Dedifferentiated amniotic fluid mesenchymal stem cell (primary cell): ENCODE data around the gene CACNA1D.

ENCODE experiments used
- DNase-seq: peaks from one replicate; pipeline ENCODE4 v3.0.0-alpha.2; 2016; ENCODE audit errors: extremely low spot score

CACNA1D gene

DNA sequence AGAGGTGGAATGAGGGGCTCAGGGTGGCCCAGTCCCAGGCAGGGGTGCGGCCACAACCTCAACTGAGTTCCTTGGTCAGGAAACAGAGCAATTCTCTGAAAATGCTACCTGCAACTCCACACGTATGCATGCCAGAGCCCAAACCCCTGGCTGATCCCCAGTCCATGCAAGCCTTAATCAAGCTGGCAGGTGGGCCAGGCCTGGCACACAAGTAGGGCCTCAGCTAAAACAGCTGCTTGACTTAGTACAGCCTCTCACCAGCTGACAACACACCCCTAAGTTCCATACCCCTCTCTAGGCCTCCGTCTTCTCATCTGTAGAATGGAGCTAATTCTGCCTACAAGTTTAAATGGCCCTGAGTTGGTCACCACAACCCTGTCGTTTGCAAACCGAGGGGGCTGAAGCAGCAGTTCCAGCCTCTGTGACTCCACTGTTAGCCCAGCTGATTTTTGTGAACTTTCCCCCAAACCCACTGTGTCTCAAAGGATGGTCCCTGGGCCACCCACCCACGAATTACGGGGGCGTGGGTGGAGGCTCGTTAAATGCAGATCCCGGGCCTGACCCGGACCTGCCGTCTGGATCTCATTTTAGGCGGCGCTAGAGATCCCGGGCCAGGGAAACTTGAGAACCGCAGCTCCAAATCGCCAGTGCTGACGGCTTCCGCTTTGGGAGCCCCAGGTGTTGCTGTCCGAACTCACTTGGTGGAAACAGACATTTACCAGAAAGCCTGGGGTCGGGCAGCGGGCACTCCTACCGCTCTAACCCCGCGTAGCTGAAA is 350.9 kb downstream of the CACNA1D start:
- peak; percentile 40 for DNase-seq

DNA sequence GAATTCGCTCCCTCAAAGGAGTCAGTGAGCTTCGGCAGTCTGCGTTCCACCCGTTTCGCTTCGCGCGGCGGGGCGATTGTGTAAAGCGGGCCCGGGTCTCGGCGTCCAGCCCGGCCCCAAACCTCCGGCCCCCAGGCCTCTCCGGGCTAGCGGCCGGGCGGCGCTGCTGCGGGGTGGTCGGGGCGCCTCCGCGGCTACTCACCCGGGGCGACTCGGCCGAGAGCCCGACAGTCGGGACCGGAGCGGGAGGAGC is 351.4 kb downstream of the CACNA1D start:
- DNase-seq: no peak

DNA sequence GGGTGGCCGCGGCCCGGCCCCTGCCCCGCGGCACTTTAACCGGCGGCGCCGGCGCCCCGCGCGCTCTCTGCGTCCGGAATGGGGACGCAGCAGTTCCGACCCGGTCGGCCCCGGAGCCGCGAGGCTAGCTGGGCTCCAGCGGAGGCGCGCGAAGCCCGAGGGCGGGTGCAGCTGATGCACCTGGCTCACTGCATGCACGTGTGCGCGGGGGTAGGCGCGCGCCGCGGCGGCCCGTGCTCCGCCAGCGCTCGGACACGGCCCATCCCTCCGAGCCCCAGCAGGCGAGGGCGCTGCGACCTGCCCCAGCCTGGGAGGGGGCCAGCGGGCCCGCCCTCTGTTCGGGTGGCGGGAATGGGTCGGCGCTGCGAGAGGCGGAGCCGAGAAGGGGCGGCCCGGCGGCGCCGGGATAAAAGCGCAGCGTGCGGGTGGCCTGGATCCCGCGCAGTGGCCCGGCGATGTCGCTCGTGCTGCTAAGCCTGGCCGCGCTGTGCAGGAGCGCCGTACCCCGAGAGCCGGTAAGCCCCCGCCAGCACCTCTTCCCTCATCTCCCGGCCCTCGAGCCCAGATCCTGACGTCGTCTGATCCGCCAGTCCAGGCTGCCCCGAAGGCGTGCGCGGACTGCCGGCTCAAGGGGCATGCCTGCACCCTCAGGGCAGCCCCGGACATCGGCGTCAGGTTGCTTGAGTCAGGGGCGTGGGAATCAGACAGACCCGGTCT is 351.9 kb downstream of the CACNA1D start, which contains the start of the genes CHDH and IL17RB:
CHDH (minus strand) TSS at position 286 of the 717 bp plus-strand sequence. CDS start 22,411 bp downstream, outside the sequence.
IL17RB (plus strand) TSS at position 435 of the 717 bp plus-strand sequence; CDS start at position 456, 21 bp downstream.
- no peak for DNase-seq

DNA sequence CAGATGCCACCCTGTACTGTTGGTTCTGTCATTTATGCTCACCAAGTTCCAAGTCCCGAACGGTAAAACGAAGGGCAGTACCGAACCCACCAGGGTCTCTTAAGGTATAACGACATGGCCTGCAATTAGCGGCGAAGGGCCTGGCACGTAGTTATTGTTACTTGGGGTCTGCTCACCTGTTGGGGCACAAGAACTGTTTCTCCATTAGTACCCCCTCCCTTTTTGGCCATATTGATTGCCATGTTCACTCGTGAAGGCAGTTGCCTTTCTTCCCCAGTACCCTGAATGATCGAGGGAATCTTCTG is 352.4 kb downstream of the CACNA1D start:
- no peak for DNase-seq

DNA sequence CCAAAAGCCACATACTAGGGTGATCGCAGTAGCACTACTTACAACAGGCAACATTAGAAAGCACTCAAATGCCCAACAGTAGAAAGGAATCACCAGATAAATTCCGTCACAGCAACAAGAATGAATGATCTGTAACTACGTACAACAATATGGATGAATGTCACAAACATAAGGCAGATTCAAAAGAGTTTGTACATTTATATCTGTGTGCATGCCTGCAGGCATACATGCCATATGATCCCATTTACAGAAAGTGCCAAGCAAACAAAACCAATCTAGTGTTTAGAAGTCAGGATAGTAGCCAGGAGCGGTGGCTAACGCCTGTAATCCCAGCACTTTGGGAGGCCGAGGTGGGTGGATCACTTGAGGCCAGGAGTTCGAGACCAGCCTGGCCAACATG is 355.5 kb downstream of the CACNA1D start:
- no peak for DNase-seq

DNA sequence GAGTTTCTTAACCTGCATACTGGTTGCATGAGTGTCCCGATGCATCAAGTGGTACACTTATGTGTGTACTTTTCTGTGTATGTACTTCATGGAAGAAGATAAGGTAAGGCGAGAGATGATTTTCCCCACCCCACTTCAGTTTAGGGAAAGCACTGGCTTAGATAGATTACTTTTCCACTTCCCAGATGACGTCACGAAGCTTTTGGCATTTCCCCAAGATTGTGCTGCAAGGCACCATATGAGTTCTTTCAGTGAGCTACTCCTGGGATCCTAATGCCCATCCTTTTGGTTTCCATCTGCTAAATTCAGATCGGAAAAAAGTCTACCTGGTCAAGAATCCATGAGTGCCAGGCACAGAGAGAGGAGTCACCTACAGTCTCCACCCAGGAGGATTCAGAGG is 356.5 kb downstream of the CACNA1D start:
- DNase-seq: no peak

DNA sequence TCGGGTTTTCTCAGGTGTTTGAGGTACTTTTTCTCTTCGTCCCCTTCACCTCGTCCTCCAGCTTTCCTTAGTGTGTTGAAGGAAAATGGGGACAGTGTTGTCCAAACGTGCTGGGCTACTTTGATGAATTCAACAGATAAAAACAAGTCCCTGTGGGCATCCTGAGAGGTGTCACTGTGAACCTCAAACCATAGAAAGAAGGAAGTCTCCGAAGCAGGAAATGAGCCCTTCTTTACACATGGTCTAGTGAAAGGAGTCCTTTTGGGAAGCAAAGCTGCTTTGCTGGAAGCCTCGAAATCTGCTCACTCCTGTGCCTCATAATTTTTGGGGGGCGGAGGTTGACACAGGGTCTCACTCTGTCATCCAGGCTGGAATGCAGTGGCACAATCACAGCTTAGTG is 362.6 kb downstream of the CACNA1D start:
- DNase-seq: no peak

DNA sequence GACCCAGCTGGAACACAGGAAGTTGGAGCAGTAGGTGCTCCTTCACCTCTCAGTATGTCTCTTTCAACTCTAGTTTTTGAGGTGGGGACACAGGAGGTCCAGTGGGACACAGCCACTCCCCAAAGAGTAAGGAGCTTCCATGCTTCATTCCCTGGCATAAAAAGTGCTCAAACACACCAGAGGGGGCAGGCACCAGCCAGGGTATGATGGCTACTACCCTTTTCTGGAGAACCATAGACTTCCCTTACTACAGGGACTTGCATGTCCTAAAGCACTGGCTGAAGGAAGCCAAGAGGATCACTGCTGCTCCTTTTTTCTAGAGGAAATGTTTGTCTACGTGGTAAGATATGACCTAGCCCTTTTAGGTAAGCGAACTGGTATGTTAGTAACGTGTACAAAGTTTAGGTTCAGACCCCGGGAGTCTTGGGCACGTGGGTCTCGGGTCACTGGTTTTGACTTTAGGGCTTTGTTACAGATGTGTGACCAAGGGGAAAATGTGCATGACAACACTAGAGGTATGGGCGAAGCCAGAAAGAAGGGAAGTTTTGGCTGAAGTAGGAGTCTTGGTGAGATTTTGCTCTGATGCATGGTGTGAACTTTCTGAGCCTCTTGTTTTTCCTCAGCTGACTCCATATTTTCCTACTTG is 363.8 kb downstream of the CACNA1D start:
- DNase-seq: no peak

DNA sequence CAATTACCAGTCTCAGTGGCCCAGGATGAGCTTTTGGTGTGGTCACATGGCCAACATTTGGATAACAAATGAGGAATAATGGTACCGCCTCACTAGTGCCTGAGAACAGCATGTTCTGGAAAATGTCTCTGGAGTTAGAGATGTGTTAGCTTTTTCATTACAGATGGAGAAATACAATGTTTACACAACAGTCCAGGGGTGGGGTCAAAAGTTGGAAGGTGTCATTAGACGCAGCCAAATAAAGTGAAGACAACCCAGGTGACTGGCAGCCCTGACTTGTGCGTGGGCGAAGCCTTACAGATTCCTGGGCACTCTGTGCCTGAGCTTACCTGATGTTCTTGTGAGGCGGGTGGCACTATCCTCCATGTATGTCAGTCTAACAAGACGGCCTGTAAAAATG is 364.8 kb downstream of the CACNA1D start:
- DNase-seq: no peak

DNA sequence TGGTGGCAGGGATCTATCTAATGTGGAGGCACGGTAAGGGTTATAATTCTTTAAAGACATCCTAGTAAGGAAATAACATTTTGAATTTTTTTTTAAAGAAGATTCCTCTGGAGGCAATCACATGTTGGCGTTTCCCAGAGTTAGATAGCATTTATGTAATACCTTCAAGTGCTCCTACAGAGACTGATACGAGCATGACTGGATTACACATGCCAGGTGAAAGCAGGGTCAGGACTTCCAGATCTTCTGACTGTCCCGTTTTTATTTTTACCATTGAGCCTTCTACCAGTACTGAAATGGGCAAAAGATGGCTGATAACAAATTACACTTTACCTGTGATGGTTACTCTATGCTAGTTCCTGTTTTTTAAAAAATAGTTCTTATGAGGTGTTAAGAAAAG is 365.8 kb downstream of the CACNA1D start:
- DNase-seq: no peak

DNA sequence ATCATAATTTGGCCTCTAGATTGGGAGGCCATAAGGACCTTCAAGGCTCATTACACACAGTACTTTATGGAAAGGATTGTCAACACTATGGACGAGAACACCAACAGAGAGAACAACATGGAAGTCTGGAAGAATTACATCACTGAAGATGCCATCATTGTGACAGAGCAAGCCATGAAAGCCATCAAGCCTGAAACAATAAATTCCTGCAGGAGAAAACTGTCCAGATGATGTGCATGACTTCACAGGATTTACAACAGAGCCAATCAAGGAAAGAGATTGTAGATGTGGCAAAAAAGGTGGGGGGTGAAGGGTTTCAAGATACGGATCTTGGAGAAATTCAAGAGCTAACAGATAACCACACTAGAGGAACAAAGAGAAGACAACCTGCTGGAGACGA is 367.8 kb downstream of the CACNA1D start:
- no peak for DNase-seq

DNA sequence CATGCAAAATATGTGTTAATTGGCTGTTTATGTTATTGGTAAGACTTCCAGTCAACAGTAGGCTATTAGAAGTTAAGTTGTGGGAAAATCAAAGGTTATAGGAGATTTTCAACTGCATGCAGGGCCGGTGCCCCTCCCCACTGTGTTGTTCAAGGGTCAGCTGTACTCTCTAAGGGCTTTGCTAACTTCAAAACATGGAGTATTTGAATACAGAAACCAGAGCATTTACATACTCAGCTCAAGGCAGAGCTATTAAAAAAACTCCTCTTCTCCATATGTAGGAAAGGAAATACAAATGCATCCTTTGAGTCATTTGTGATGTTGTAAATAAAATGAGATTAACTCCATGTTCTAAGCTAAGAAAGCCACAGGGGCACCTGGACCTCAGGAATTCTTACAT is 368.7 kb downstream of the CACNA1D start:
- DNase-seq: no peak
